Non-pigmented ciliary epithelial cell (primary cell): ENCODE data around the gene ANTXR1.

Experiments used
- DNase-seq: peaks from one replicate; pipeline ENCODE4 v3.0.0-alpha.2; 2010; ENCODE audit warnings: low read depth

Gene ANTXR1

DNA sequence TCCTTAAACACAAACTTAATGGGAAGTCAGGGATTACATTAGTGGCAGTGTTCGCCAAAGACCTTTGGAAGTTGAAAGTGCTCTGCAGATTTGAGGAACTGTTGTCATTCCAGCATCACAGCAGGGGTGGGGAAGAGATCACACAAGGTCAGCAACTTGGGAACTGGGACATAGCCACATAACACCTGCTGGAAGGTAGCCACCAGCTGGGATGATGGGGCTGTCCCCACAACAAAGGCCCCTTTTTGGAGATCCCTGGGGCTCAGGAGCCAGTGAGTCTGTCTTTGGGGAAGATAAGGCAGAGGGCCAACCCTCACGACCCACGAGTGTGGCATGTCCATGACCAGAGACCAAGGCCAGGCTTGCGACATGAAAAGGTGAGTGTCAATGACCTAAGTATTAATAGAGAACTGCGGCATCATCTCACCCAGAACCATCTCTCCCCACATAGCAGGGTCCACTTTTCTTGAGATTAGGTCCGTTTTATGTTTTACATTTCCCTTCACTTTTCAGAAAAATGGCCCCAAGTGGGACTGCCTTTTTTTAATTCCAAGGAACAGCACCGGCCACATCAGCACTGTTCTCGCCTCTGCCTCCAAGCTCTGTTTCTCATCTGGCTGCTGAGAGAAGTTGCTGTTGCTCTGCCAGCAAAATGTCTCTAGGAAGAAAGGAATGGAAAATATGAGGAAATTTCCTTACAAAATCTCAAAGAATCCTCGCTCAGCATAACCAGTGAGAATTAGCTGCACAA is 267.1 kb downstream of the ANTXR1 start:
- no peak for DNase-seq

DNA sequence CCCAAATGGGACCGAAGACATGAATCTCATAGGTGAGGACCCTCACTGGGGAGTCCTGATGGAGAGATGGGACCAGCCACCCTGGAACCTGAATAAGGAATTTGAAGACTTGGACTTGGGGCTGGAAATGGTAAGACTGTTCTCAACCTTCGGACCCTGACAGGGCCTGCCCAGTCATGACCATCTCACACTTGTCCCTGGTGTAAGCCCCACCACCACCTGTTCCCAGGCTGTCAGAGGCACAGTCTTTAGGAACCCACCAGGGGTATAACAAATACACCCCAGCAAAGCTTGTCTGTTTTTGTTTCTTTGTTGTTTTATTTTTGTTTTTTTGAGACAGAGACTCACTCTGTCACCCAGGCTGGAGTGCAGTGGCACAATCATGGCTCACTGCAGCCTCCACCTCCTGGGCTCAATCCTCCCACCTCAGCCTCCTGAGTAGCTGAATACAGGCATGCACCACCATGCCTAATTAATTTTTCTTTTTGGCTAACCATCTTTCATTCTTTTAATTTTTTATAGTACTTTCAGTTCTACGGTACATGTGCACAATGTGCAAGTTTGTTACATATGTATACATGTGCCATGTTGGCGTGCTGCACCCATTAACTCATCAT is 267.9 kb downstream of the ANTXR1 start:
- no peak for DNase-seq

DNA sequence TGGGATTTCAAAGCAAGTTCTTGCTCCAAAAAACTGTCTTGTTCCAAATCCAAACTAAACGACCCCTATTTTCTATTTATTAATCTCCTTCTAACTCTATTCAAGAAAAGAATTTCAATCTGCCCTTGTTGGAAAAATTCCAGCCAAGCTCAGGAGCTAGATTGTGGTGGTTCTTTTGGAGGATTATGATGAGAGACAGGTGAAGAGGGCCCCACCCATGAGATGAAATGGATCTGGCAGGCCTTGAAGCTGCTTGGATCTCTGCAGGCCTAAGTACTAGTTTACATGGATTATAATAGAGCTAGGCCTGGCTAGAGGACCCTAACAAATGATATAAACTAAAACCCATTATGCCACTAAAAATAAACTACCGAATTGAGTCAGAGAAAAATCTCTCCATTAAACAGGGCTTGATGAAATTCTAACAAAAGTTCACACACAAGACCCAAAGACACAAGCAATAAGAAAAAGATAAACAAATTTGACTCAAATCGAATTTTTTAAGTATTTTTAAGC is 272.5 kb downstream of the ANTXR1 start:
- no peak for DNase-seq

DNA sequence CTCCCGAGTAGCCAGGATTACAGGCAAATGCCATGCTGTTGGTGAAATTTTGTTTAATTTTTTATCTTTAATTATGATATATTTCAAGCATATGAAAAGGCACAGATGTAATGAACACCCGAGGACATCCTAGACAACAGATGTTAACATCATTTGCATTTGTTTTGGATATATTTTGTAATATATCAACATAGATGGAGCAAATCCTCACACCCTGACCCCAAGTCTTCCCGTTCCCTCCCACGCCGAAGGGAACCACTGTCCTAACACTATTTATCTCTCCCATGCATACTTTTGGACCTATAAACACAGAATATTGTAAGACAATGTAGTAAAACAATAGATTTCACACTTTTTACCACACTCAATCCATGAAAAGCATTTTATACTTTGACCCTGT is 274.6 kb downstream of the ANTXR1 start:
- no peak for DNase-seq

DNA sequence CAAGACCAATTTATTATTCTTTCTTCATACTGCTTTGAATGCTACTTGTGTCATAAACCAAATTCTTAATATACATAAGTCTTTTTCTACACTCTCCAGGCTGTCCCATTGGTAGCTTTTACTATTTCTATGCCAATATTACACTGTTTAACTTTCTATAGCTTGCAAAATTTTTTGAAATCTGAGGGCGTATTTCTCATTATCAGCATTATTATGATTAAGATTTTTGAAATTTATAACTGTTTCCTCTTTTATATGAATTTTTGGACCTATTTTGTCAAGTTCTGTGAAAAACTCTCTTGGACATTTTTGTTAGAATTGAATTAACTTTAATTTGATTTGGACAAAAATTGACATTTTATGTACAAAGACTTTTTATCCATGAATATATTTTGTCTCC is 275.4 kb downstream of the ANTXR1 start:
- DNase-seq = no peak

DNA sequence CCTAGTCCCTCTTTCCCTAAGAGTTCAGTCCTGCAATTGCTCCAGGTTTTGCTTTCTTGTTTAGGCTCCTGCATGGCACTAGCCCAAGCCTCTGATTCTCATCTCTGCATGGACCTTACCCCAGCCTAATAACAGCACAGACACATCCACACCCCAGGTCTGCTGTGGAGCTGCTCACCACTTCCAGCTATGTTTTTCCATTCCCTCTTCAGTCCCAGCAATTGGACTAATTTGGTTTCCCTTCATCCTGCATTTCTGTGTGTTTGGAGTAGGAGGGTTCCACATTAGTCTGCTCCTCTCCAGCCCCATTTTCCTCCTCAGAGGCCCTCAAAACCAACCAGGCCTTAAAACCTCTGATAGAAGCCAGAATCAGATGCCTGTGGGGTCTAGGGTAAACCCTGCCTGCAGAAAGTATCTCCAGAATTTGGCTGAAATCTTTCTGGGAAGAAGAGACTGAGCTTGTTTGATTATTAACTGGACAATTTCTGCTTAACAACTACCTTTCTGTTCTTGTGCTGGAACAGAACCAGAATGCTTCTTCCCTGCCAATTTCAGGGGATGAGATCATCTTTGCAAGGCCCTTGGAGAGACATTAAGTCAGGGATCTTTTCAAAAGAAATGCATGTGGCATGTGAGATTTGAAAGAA is 278.1 kb downstream of the ANTXR1 start:
- no peak for DNase-seq

DNA sequence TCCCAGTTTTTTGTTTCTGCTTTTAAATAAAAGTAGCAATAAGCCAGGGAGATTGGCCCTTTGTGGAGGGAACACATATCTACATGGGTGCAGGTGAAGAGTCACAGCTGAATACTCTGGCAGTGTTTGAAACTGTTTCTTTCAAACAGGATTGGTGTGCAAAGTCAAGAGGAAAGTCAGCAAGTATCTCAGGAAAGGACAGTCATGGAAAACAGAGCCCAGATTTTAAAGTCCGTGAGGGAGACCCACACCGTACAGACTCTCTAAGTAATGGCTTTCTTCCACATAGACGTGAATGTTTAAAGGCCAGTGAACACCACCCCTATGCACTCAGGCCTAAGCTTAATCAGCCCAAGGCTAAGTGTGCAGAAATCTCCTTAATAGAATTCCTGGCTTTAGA is 278.7 kb downstream of the ANTXR1 start:
- DNase-seq = no peak

DNA sequence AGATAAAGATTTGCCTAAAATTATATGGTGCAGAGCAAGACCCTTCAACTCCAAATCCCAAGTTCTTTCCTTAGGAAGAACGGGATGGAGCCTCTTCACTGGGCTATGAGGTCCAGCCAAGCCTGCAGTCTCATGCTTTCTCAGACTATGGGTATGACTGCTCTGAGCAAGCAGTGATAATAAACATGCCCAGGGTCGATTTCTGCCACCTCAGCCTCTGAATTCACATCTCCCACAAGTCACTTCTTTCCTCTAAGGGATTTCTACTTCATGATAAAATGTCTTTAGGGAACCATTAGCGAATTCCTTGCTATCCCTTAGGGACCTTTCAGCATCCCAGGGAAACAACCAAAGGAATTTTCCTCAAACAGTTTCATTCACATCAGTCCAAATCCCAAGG is 279.3 kb downstream of the ANTXR1 start:
- no peak for DNase-seq

DNA sequence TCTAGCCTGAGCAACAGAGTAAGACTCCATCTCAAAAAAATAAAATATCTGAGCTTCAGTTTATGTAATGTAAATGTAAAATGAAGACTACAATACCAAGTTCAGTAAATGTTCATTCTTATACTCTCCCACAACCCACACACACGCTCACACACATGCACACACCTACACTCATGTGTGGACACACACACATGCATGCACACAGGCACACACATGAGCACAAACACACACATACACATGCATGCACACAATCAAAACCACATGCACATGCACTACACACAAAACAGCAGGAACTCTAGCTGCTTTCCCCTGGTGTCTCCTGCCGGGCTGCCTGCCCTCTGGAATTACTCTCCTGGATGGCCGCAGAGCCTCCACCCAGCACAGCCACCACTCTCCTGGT is 283.4 kb downstream of the ANTXR1 start:
- no peak for DNase-seq

DNA sequence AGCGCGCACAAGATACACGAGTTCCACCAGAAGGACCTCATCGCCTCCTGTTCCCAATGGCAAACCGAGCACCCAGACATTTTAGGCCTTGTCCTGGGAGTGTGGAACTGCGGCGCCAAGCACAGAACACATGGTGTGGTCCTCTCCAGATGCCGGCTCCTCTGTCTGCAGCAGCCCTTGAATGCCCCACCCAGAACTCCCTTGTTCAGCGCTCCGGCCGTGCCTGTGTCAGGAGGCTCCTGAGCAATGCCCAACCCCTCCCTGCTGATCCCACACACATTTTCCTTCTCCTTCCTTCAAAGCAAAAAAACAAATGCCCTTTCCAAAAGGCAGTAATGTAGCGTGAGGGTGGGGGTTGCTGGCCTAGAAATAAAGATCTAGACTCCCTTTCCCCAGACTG is 284.2 kb downstream of the ANTXR1 start:
- no peak for DNase-seq

DNA sequence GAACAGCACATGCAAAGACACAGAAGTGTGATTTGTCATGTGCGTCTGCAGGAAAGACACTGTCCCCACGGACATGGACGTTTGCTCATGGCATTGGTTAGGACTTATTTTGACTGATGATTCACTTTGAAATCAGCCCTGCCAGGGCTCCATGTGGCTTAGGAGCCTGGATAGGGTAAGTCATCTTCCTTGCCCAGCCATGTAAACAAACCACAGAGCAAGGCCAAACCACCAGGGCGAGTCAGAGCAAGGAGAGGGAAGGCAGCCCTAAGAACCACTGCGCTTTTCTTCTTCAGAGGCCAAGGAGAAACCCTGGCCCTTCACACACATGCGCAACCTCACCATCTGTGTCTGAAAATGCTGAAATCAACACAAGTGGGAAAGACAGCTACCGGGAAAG is 285.3 kb downstream of the ANTXR1 start:
- peak; percentile 74 for DNase-seq

DNA sequence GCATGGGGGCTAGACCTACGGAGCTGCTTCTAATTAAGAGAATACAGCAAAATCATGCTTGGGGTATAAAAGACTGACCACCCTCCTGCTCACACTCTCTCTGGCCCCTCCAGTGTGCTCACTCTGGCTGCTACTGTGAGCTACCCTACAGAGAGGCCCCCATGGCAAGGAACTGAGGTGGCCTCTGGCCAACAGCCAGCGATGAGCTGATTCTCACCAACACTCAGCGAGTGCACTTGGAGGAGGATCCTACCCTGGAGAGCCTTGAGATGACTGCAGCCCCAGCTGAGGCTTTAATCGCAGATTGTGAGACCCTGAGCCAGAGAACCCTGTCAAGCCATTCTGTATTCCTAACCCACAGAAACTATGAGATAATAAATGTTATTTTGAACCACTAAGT is 285.9 kb downstream of the ANTXR1 start:
- DNase-seq = no peak
